ENCODE measurements around the gene RNF207. TPM values are rescaled to one million over a fixed set of nuclear protein-coding genes. Genes with fewer than 3 reads are reported as not detected.

The RNF207 gene
- total RNA-seq, 1 experiment from 2014 or later, result 115 TPM

DNA sequence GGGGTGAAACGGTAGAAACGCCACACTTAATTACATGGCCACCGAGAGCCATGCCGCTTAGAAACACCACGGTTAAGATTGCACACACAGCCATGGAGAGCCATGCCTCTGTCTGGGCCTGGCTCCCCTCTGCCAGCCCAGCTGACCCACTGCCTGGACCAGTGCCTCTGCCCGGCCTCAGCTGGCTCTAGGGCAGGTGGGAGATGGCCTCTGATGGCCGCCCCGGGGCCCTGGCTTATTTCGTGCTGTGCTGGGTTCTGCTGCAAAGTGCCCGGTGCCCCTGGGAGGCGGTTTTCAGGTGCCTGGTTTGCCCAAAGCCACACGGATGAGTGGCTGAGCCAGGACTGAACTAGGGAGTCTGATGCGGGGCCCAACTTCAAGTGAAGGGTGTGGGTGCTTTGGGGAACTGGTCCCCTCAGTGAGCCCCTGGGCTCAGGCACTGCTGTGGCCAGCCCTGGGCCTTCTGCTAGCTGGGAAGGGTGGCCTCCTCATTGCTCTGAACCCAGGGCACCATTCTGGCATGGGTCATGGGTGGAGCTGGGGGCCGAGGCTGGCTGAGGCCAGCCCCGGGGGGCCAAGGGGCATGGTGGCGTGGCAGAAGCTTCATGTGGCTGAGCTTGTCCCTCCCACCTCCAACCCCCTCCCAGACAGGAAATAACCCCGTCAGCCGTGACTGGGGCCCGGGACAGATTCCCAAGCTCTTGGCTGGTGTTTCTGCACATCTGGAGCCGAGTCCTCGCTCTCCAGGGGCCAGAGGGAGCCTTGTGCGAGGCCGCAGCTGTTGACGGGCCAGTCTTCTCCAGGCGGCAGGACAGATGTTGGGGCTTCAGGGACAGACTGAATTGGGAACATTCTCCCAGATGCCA lies 56.9 kb downstream of the RNF207 start:
- H3K4me1 ChIP-seq (ENCODE audit: control insufficient read depth, insufficient read depth, low read length), result no peaks in the 10 kb centered on the region
- POLR2A ChIA-PET, result no interaction called here
- H3K27me3 ChIP-seq (ENCODE audit: control insufficient read depth, insufficient read depth, low read length), result no peaks in the 10 kb centered on the region
- H3K27ac ChIP-seq (ENCODE audit: low read length), result no peak overlapping the region
- H3K36me3 ChIP-seq (ENCODE audit: control insufficient read depth, insufficient read depth, low read length), result no peaks in the 10 kb centered on the region
- intact Hi-C loops (cut with micrococcal nuclease; ENCODE audit: unreplicated experiment) (no loop called here), in situ Hi-C loops (cut with HindIII; ENCODE audit: low pct_unique_long_range_greater_than_20kb, low sequenced_read_pairs) (no loop called here)
- H3K9me3 ChIP-seq (ENCODE audit: control insufficient read depth, insufficient read depth, low read depth, low read length), result no peaks in the 10 kb centered on the region
- H3K4me3 ChIP-seq (ENCODE audit: low read depth in 2 of 2, low read length in 2 of 2), result no peak overlapping the region
- DNase-seq (ENCODE audit: low read depth, low spot score) (no peak), ATAC-seq (no peak)
- CTCF ChIA-PET, result interaction anchor here (1.2 kb wide), 1 partner anchor 18 kb away, joined by 4 read pairs; no protein-coding TSS in a partner anchor
- TF ChIP-seq, protein P1, sequence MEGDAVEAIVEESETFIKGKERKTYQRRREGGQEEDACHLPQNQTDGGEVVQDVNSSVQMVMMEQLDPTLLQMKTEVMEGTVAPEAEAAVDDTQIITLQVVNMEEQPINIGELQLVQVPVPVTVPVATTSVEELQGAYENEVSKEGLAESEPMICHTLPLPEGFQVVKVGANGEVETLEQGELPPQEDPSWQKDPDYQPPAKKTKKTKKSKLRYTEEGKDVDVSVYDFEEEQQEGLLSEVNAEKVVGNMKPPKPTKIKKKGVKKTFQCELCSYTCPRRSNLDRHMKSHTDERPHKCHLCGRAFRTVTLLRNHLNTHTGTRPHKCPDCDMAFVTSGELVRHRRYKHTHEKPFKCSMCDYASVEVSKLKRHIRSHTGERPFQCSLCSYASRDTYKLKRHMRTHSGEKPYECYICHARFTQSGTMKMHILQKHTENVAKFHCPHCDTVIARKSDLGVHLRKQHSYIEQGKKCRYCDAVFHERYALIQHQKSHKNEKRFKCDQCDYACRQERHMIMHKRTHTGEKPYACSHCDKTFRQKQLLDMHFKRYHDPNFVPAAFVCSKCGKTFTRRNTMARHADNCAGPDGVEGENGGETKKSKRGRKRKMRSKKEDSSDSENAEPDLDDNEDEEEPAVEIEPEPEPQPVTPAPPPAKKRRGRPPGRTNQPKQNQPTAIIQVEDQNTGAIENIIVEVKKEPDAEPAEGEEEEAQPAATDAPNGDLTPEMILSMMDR (IDR thresholded peaks at IDR 0.05), result no peak
- TF ChIP-seq SIN3A (IDR thresholded peaks at IDR 0.05; ENCODE audit: borderline replicate concordance, insufficient read depth, low read depth, low read length) (no peak), TCF7L2 (IDR thresholded peaks at IDR 0.05; ENCODE audit: low read depth, low read length) (no peak), POLR2AphosphoS5 (IDR thresholded peaks at IDR 0.05; ENCODE audit: low read depth, low read length) (no peak)
- TF ChIP-seq, protein P2, sequence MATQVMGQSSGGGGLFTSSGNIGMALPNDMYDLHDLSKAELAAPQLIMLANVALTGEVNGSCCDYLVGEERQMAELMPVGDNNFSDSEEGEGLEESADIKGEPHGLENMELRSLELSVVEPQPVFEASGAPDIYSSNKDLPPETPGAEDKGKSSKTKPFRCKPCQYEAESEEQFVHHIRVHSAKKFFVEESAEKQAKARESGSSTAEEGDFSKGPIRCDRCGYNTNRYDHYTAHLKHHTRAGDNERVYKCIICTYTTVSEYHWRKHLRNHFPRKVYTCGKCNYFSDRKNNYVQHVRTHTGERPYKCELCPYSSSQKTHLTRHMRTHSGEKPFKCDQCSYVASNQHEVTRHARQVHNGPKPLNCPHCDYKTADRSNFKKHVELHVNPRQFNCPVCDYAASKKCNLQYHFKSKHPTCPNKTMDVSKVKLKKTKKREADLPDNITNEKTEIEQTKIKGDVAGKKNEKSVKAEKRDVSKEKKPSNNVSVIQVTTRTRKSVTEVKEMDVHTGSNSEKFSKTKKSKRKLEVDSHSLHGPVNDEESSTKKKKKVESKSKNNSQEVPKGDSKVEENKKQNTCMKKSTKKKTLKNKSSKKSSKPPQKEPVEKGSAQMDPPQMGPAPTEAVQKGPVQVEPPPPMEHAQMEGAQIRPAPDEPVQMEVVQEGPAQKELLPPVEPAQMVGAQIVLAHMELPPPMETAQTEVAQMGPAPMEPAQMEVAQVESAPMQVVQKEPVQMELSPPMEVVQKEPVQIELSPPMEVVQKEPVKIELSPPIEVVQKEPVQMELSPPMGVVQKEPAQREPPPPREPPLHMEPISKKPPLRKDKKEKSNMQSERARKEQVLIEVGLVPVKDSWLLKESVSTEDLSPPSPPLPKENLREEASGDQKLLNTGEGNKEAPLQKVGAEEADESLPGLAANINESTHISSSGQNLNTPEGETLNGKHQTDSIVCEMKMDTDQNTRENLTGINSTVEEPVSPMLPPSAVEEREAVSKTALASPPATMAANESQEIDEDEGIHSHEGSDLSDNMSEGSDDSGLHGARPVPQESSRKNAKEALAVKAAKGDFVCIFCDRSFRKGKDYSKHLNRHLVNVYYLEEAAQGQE (IDR thresholded peaks at IDR 0.05; ENCODE audit: insufficient read depth in 1 of 2, low read depth in 2 of 2, low read length in 1 of 2), result no peak
- BruUV-seq (replicated peaks), result no TSS peak

DNA sequence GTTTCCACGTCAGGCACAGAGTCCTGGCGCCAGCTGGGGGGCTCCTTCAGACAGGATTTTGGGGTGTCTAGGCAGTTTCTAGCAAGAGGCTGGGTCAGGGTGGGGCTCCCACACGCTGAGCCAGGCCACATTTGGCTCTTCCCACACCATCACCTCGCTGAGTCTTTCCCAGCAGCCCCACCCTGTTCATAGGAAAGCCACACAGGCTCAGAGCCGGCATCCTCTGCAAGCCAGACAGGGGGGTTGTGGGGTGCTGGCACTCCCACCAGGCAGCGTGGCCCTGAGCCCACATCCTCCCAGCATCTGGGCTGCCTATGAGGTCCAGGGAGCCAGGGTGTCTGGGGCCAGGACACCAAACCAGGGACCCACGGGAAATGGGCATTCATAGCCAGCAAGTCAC lies 57.8 kb downstream of the RNF207 start:
- Histone ChIP-seq H3K27ac (ENCODE audit: low read length) (no peak overlapping the region), H3K27me3 (ENCODE audit: control insufficient read depth, insufficient read depth, low read length) (no peaks in the 10 kb centered on the region), H3K9me3 (ENCODE audit: control insufficient read depth, insufficient read depth, low read depth, low read length) (no peaks in the 10 kb centered on the region), H3K36me3 (ENCODE audit: control insufficient read depth, insufficient read depth, low read length) (no peaks in the 10 kb centered on the region), H3K4me3 (ENCODE audit: low read depth in 2 of 2, low read length in 2 of 2) (no peak overlapping the region), H3K4me1 (ENCODE audit: control insufficient read depth, insufficient read depth, low read length) (no peaks in the 10 kb centered on the region)
- intact Hi-C loops (cut with micrococcal nuclease; ENCODE audit: unreplicated experiment) (no loop called here), in situ Hi-C loops (cut with HindIII; ENCODE audit: low pct_unique_long_range_greater_than_20kb, low sequenced_read_pairs) (no loop called here)
- ATAC-seq (no peak), DNase-seq (ENCODE audit: low read depth, low spot score) (no peak)
- TF ChIP-seq, protein P2 (IDR thresholded peaks at IDR 0.05; ENCODE audit: insufficient read depth in 1 of 2, low read depth in 2 of 2, low read length in 1 of 2), result no peak
- TF ChIP-seq, protein P1 (IDR thresholded peaks at IDR 0.05), result no peak
- no peak for TF ChIP-seq SIN3A (IDR thresholded peaks at IDR 0.05; ENCODE audit: borderline replicate concordance, insufficient read depth, low read depth, low read length)
- no peak for TF ChIP-seq TCF7L2 (IDR thresholded peaks at IDR 0.05; ENCODE audit: low read depth, low read length)
- no peak for TF ChIP-seq POLR2AphosphoS5 (IDR thresholded peaks at IDR 0.05; ENCODE audit: low read depth, low read length)
- CTCF ChIA-PET, result interaction anchor here (1.2 kb wide), 1 partner anchor 19 kb away, joined by 4 read pairs; no protein-coding TSS in a partner anchor
- BruUV-seq (replicated peaks), result no TSS peak
- POLR2A ChIA-PET, result no interaction called here

Data from Panc1 (cell line).